HG02981 (cell line): Measurements from ENCODE around the gene RTCA.
"Not testable (repeated sequence)": the region's sequence is repeated elsewhere in the genome, so short reads cannot be mapped to it uniquely, and the experiment has no call there.

Experiments used
- ATAC-seq: cut with Tn5 transposase; IDR thresholded peaks from one replicate; pipeline ENCODE4 v1.9.1; 2021; ENCODE audit warnings: mild to moderate bottlenecking, moderate library complexity; ENCODE audit not compliant: unreplicated experiment

Gene RTCA

DNA sequence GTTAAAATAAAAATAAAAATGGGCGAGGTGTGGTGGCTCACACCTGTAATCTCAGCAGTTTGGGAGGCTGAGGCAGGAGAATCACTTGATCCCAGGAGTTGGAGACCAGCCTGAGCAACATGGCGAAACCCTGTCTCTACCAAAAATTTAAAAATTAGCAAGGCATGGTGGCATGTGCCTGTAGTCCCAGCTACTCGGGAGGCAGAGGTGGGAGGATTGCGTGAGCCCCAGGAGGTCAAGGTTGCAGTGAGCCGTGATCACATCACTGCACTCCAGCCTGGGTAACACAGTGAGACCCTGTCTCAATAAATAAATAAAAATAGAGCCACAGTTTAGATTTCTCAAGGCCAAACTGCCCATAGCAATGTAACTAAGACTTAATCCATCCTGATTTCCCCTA, 9.7 kb upstream of the RTCA start:
- not testable (repeated sequence) for ATAC-seq

DNA sequence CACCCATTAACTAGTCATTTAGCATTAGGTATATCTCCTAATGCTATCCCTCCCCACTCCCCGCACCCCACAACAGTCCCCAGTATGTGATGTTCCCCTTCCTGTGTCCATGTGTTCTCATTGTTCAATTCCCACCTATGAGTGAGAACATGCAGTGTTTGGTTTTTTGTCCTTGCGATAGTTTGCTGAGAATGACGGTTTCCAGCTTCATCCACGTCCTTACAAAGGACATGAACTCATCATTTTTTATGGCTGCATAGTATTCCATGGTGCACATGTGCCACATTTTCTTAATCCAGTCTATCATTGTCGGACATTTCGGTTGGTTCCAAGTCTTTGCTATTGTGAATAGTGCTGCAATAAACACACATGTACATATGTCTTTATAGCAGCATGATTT, 7.6 kb upstream of the RTCA start:
- ATAC-seq, result not testable (repeated sequence)

DNA sequence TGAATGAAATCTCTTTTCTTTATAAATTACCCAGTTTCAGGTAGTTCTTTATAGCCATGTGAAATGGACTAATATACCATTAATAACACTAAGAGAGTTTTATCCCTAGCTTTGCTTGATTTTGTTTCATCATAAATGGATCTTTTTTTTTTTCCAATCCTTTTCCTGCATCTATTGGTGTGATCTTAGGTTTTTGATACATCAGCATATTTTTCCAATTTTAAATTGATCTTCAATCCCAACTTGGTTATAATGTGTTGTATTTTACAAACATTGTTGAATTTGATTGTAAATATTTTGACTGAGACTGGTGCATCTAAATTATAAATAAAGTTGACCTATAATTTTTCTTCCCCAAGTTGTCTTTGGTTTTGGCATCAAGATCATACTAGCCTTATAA, 4.3 kb upstream of the RTCA start:
- no peak for ATAC-seq

DNA sequence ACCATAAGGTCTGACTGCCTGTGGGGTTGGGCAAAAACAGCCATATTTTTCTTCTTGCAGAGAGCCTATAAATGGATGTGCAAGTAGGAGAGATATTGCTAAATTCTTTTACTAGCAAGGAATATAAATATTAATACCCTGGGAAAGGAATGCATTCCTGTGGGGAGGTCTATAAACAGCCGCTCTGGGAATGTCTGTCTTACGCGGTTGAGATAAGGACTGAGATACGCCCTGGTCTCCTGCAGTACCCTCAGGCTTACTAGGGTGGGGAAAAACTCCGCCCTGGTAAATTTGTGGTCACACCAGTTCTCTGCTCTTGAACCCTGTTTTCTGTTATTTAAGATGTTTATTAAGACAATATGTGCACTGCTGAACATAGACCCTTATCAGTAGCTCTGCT, 1.9 kb upstream of the RTCA start:
- not testable (repeated sequence) for ATAC-seq

DNA sequence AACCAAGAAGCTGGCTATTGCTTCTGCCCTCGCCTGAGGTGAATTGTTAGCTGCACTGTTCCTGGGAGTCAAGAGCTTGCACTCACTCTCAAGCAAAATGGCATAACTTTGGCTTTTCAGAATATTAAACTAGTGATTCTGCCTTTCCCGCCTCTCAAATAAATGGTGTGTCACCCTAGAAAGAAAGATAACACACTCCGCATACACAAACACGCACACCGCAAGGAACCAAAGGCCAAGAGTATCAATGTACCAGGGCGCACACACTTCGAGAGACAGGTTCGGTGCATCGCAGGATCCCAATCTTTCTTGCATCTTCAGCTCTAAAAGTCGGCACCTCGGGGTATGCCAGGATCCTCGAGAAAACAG, 470 bp upstream of the RTCA start:
- peak; percentile 32 for ATAC-seq

DNA sequence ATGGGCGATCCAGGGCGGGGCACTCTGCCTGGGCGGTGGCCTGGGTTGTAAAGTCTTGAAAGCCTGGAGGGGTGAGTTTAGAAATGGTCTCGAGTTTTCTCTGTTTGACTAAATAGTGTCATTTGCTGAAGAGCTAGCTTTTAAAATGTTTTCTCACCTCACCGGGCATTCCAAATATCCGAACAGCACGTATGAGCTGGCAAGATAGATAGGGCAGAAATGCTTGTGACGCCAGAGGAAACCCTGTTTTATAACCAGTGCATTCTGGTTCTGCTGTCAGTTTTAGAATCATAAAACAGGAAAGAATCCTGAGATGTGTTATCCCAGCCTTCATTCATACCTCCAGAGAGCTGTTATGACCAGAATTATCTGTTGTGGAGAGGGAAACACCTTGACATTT, 725 bp downstream of the RTCA start:
- no peak for ATAC-seq

DNA sequence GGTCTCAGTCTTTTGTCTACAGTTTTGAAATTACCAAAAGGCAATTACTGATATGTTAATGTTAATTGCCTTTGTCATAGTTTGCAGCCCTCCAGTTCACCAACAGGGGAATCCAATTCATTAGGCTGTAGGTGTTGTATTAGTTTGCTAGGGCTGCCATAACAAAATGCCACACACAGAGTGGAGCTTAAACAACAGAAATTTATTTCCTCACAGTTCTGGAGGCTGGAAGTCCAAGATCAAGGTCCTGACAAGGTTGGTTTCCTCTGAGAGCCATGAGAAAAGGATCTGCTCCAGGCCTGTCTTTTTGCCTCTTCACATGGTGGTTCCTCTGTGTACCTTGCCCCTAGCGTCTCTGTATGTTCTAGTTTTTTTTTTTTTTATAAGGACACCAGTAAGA, 1.3 kb downstream of the RTCA start:
- ATAC-seq, result no peak

DNA sequence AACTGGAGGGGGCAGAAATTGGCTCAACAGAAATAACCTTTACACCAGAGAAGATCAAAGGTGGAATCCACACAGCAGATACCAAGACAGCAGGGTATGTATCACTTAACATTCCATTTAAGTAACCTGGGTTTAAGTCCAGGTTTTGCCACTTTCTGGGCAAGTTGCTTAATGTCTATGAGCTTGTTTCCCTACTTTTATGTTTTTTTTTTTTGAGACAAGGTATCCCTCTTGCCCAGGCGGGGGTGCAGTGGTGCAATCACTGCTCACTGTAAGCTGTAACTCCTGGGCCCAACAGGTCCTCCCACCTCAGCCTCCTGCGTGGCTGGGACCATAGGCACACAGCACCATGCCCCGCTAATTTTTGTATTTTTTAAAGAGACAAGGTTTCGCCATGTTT, 2.2 kb downstream of the RTCA start:
- no peak for ATAC-seq

DNA sequence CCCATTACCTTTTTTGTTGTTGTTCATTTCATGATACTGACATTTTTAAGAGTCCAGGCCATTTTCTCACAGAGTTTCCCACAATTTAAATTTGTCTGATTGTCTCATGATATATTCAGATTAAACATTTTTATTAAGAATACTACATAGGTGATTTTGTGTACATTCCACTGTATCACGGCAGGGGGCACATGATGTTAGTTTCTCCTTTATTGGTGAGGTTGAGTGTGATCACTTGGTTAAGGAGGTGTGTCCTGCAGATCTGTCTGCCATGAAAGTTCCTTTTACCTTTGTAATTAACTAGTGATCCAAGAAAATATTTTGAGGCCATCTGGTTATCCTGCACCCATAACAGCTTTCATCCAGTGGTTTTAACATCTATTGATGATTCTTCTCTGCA, 11.8 kb downstream of the RTCA start:
- ATAC-seq, result no peak

DNA sequence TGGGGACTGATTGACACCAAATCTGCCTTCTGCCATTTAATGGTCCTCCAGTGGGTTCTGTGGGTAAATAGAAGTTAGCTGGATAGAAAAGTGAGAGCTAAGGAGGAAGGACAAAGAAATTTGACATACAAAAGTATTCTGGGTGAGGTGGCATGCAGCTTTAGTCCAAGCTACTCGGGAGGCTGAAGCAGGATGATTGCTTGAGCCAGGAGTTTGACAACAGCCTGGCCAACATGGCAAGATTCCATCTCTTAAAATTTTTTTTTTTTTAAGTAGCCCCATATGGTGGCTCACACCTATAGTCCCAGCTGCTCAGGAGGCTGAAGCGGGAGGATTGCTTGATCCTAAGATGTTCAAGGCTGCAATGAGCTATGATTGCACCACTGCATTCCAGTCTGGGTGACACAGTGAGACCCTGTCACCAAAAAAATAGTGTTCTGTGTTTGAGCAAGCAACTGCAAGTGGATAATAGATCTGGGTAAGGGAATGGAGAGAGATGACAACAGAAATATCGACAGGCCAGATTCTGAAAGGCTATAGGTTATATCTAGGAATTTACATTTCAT, 13.4 kb downstream of the RTCA start:
- ATAC-seq, result no peak

DNA sequence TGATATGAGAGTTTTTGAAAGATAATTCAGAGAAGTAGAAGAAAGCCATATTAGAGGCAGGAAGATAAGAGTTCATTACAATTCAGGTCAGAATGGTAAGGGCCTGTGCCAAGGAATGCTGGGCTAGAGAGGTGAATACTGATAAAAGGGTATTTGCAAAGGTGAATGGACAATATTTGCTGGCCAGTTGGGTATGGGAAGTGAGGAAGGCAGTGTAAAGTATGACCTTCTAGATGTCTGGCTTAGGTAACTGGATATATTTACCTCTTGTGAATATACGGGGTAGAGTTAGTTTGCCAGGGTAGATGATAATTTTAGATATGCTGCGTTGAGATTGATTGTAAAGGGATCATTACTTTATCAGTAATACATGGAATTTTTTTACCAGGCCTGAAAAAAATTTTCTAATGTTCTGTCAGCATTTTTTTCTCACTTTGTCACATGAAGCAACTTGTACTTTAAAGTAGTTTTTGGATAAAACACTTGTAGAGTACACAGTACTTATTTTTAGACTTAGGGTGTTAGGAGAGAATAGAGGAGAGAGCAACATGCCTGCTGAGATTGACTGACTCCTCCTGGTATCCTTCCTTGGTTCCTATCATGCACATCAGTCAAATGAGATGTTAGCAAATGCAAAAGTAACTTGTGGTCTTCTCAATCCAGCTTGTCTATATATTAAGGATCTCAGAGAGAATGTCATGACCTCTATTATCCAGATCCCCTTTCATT, 14.1 kb downstream of the RTCA start:
- no peak for ATAC-seq

DNA sequence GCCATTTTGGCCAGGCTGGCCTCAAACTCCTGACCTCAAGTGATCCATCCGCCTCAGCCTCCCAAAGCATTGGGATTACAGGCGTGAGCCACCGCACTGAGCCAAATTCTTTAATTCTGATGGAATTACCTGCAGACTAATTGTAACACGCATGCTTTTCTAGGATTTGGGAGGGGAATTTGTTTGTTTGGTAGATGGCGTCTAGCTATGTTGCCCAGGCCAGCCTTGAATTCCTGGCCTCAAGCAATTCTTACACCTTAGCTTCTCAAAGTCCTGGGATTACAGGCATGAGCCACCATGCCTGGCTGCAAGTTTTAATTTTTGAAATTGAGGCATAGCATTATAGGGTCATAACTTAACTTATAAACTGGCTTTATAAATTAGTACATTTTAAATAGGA, 18.6 kb downstream of the RTCA start:
- no peak for ATAC-seq

DNA sequence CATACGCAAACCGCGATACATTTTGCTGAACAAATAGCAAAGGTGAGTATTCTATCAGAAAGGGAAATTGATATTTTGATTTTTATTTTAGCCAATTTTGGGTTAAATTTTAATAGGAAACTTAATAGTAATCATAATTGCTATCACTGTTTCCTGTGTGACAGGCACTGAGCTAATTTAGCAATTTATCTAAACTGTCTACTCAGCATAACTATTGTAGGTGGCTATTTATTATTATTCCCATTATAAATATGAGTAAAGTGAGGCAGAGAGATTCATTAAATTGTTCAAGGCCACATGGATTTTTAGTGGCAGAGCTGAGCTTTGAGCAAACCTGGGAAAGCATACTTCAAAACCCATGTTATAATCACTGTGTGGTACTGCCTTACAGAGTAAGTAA, 21.1 kb downstream of the RTCA start:
- ATAC-seq, result no peak

DNA sequence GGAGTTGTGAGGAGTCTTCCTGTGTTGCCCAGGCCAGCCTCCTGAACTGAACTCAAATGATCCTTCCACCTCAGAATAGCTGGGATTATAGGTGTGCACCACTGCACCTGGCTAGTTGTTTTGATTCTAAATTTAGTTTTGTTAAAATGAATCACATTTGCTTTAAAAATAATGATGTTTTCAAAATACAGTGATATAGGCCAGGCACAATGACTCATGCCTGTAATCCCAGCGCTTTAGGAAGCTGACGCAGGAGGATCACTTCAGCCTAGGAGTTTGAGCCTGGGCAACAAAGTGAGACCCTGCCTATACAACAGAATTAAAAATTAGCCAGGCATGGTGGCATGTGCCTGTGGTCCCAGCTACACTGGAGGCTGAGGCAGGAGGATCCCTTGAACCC, 24.3 kb downstream of the RTCA start:
- no peak for ATAC-seq

DNA sequence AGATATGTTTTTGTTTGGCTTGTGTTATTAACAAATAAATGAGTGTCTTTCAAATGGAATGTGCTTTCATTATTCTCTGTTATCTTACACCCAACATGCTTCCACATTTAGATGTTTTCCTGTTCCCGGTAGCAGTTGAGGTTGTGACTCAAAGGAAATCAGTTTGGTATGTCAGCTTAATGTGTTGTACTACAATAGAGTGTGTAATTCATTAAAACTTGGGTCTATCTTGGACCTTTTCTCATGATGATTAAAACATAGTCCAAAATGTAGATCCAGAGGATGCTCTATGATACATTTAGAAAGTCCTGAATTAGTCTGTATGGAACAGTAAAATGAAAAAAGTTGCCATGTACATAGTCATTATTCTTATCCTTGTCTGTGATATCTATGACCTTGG, 26.7 kb downstream of the RTCA start:
- no peak for ATAC-seq

DNA sequence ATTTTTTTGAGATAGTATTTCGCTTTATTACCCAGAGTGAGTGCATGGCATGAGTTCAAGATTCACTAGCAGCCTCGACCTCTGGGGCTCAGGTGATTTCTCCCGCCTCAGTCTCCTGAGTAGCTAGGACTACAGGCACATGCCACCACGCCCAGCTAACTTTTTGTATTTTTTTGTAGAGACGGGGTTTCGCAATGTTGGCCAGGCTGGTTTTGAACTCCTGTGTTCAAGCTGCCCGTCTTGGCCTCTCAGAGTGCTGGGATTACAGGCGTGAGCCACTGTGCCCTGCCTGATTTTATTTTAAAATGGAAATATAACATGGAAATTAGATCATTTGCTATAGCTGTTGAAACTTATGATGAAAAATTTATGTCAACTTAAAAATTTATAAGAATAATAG, 30.1 kb downstream of the RTCA start:
- ATAC-seq, result no peak

DNA sequence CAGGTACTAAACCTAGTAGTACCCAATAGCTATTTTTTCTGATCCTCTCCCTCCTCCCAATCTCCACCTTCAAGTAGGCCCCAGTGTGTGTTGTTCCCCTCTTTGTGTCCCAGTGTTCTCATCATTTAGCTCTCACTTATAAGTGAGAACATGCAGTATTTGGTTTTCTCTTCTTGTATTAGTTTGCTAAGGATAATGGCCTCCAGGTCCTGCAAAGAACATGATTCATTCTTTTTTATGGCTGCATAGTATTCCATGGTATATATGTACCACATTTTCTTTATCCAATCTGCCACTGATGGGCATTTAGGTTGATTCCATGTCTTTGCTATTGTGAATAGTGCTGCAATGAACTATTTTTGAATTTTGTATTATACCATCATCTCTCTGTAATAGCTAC, 31.0 kb downstream of the RTCA start:
- ATAC-seq, result not testable (repeated sequence)

DNA sequence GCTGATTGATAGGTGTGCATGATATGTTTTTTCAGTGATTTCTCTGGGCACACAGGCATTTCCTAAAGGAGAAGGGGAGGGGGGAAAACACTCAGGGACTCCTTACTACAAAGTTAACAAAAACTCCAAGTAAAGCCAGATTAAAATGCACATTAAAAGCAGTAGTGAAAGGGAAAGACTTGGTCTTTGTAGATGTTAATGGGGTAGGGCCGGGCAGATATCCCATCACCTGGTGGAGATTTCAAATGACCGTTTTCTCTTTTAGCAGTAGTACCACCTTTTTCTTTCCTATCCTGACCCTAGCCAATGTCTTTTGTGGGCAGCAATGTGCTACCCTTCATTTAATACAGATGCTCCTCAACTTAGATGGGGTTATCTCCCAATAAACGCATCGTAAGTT, 32.5 kb downstream of the RTCA start:
- ATAC-seq, result no peak

DNA sequence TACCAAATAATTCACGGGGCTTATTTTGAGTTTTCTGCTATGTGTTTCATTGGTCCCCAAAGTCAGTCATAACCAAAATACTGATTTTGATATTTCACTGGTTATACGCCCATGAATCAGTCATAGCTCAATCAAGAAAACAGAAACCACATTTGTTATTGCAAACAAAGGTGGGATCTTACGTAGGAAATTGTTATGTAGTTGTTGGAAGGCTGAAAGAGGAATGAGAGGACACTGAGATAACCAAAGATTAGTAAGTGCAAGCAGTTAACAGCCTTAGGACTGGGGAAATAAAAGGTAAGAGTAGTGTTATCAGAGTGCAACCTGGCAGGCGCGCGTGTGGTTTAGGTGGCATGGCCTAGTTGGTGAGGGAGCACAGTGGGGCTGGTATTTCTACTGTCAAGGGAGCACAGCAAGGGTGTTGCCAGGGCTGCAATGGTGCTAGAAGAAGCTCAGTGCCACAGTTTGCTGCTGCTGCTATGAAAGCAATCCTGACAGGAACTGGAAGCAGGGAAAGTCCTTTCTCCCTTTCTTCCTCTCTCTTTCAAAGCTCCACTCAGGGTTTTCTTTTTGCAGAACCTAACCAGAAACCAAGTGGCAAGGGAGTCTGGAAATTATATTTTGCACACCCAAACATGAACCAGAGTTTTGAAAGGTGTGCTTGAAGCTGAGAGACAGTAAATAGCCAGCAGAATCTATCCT, 33.7 kb downstream of the RTCA start:
- ATAC-seq, result no peak

DNA sequence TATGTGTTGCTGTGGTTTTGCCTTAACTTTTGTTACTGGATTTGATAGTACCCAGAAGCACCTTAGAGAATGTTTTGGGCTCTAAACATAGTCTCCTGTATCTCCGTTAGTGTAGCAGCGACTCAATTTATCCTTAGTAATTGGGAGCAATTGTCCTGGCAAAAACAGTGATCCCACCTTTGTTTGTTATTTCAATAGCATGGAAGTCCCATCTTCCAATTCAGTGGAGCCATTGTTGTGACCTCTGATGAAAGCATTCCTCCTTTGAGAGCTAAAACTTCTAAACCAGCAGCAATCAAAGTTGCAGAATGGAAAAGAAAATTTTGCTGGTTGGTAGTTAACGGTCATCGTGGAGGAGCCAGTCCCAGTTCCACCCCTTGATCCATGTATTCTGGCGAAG, 34.7 kb downstream of the RTCA start:
- ATAC-seq, result no peak

DNA sequence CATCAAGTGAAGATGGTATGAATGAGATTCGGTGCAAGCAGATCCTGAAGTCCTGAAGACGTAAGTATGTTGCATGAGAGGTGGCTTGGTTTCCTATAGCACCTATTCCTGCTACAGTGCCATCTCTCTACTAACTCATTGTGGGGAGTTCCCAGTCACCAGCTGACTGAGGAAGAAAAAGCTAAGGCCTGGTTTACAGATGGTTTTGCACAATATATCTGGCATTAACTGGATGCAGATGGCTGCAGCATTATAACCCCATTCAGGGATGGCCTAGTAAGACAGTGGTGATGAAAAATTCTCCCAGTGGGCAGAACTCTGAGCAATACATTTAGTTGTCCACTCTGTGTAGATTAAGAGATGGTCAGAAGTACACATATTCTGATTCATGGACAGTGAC, 36.7 kb downstream of the RTCA start:
- no peak for ATAC-seq

DNA sequence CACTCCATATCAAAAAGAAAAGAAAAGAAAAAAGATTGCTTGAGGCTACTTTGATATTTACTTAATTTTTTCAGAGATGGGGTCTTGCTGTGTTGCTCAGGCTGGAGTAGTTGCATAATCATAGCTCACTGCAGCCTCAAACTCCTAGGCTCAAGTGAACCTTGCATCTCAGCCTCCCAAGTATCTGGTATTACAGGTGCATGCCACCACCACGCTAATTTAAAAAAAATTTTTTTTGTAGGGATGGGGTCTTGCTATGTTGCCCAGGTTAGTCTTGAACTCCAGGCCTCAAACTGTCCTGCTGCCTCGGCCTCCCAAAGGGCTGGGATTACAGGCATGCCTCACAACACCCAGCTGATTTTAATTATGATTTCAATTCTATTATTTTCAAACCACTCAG, 38.2 kb downstream of the RTCA start:
- no peak for ATAC-seq

DNA sequence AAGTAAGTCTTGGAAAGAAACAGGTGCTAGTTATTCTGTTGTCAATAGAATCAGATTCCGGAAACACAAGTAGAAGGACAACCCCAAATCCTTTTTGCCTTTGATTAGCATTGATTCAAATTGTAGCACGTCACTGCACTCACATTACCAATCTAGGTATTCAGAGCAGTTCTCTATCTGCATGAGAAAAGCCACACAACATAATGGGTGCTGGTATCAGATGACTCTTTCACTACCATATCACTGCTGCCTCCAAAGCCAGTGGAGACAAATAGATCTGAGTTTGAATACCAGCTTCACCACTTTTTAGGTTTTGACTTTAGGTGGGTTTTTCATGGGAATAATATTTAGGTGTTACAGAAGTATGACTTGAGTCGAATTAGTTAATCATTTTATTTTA, 38.9 kb downstream of the RTCA start:
- no peak for ATAC-seq
